Astrocyte of the cerebellum (primary cell): ENCODE results near the gene CHD9NB.
"Not testable (repeated sequence)": the region's sequence is repeated elsewhere in the genome, so short reads cannot be mapped to it uniquely, and the experiment has no call there.

ENCODE experiments used
- DNase-seq: peaks from one replicate; pipeline ENCODE4 v3.0.0-alpha.2; 2011; ENCODE audit warnings: low read depth
- H3K4me3 ChIP-seq: 2 replicates; pipeline ENCODE4 v1.5.1; 2011; ENCODE audit warnings: mild to moderate bottlenecking, low read depth, low read length, moderate library complexity
- in situ Hi-C: cut with HindIII; loops from 2 replicates; pipeline ENCODE4 v1.10.0; 2017; ENCODE audit warnings: low sequenced_read_pairs
- TF ChIP-seq, protein P1 (sequence below): IDR thresholded peaks from 2 replicates; pipeline ENCODE4 v1.5.1; 2012; ENCODE audit warnings: low read length, low read depth, moderate library complexity, mild to moderate bottlenecking; ENCODE audit errors: missing control alignments

Gene CHD9NB

DNA sequence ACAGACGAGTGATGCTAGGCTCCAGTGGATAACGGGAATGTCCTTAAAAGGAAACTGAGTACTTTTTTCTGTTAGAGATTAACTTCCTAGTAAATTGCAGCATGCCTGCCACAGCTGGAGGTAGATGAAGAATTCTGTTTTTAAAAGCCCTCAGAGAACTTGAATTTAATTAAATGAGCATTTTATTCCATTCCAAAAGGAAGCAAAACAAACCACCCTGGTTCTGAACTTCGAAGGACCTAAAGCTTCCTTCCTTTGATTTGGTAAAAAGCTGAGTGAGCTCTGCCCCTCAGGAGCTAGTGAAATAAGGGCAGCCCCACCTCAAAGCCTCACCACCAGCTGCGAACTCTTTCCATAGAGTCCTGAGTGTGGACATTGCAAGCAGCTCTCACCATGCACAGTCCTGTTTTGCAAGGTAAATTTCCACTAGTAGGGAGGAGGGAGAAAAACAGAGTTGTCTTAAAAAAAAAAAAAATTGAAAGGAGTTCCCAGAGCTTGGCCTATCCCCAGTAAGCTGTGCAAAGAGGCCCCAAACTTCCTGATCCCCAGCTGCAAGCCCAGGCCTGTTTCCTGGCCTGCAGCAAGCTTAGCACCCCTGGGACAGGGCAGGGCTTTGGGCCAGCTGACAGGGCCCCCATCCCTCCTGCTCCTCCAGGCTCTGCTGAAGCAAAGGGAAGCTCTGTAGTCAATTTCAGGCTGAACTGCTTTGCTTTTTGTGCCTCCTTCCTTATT is 11.2 kb downstream of the CHD9NB start:
- TF ChIP-seq, protein P1, sequence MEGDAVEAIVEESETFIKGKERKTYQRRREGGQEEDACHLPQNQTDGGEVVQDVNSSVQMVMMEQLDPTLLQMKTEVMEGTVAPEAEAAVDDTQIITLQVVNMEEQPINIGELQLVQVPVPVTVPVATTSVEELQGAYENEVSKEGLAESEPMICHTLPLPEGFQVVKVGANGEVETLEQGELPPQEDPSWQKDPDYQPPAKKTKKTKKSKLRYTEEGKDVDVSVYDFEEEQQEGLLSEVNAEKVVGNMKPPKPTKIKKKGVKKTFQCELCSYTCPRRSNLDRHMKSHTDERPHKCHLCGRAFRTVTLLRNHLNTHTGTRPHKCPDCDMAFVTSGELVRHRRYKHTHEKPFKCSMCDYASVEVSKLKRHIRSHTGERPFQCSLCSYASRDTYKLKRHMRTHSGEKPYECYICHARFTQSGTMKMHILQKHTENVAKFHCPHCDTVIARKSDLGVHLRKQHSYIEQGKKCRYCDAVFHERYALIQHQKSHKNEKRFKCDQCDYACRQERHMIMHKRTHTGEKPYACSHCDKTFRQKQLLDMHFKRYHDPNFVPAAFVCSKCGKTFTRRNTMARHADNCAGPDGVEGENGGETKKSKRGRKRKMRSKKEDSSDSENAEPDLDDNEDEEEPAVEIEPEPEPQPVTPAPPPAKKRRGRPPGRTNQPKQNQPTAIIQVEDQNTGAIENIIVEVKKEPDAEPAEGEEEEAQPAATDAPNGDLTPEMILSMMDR = no peak
- DNase-seq = no peak
- H3K4me3 ChIP-seq = no peak overlapping the region
- in situ Hi-C loops = no loop called here

- DNase-seq = no peak
- no peak overlapping the region for H3K4me3 ChIP-seq
- TF ChIP-seq, protein P1 = no peak
- in situ Hi-C loops = no loop called here
Measured at GRCh38 chr16:53040788-53041187, 11.9 kb downstream of the CHD9NB start.

DNA sequence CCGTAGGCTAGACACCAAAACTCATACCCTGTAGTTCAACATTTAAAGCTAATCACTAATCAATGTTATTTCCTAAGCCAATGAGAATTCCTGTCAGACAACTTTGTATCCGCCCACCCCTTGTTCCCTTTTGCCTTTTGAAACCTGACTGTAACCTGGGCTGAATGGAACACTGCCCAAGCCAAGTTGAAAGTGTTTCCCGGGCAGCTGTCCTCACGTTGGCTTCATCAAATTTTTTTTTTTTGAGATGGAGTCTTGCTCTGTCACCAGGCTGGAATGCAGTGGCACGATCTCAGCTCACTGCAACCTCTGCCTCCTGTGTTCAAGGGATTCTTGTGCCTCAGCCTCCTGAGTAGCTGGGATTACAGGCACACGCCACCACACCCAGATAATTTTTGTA is 16.0 kb downstream of the CHD9NB start:
- DNase-seq, H3K4me3 ChIP-seq, in situ Hi-C loops: not testable (repeated sequence)

DNA sequence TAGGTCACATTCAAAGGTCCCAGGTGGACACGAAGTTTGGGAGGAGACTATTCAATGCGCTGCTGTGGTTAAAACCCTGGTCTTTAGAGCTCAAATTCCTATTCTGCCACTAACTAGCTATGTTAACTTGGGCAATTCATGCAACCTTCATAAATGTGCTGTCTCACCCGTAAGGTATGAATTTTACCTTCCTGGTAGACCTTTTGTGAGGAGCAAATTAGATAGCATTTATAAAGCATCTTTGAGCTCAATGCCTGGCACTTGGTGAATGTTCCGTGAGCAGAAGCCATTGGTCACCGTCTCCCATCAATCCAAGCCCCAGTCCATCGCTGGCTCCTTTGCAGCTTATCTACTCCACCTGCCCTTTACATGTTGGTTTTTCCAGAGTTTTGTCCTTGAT is 16.6 kb downstream of the CHD9NB start:
- TF ChIP-seq, protein P1 = no peak
- H3K4me3 ChIP-seq = no peak overlapping the region
- DNase-seq = no peak
- in situ Hi-C loops = no loop called here

DNA sequence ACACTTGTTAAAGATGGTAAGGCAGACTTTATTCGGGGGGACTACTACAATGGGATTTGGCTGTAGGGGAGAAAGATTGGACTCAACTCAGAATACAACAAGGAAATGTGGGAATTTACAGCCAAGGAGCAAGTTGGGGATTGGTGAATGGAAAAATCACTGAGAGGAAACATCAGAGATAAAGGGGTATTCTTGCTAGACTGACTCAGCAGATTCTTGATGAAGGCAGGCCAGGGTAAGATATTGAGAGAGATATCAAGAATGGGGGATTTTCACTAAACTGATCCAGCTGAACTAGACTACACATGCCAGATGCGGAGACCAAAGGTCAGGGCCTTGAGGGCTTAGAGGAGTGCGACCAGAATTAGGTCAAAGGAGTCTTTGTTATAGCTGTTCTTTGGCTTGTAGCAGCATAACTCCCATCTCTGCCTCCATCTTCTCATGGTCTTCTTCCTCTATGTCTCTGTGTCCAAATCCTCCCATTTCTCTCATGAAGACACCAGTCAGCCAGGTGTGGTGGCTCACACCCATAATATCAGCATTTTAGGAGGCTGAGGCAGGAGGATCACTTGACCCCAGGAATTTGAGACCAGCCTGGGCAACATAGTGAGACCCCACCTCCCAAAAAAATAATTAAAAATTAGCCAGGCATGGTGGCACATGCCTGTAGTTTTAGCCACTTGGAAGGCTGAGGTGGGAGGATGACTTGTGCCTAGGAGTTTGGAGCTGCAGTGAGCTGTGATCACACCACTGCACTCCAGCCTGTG is 17.3 kb downstream of the CHD9NB start:
- in situ Hi-C loops = no loop called here
- H3K4me3 ChIP-seq = no peak overlapping the region
- no peak for DNase-seq
- TF ChIP-seq, protein P1 = no peak

DNA sequence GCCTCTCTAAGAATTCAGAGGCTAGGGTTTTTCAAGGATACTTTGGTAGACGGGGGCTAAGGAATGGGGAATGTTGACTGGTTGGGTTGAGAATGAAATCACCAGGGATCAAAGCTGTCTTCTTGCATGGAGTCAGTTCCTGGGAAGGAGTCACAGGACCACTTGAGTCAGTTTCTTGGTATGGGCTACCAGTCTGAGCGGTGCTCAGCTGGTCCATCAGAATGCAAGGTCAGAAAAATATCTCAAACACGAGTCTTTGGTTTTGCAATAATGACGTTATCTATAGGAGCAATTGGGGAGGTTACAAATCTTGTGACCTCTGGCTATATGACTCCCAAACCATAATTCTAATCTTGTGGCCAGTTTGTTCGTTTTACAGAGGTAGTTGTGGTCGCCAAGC is 18.4 kb downstream of the CHD9NB start:
- no peak overlapping the region for H3K4me3 ChIP-seq
- TF ChIP-seq, protein P1 = no peak
- in situ Hi-C loops = no loop called here

DNA sequence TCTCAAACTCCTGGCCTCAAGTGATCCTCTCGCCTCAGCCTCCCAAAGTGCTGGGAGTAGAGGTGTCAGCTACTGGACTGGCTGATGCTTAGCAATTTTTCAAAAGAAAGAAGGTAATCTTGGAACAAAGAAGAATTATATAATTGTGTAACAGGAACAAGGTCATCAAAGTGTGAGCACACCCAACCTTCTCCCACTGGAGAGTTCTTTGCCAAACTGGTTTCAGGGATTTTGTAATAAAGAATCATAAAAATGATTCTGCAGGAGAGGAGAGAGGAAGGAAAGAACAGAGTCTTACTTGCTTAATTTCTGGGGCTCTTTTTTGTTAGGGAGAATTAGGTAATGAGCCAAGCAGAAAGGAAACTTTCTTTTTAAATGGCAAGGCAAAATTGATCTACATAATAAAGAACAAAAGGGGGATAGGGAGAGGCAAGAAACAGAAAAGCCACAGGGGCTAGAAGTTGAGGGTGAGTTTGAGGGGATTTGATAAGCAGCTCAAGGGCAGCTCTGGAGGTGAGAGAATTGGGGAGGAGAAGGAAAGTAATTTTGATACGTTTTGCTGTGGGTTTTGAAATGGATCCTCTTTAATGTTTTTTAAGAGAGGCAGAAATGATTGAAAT is 21.3 kb downstream of the CHD9NB start:
- DNase-seq = no peak
- in situ Hi-C loops = no loop called here
- TF ChIP-seq, protein P1 = no peak
- H3K4me3 ChIP-seq = no peak overlapping the region

More for the DNA sequence above, 18.4 kb downstream of the CHD9NB start:
- no peak for DNase-seq
